ENCODE results near the gene ROS1.

DNA sequence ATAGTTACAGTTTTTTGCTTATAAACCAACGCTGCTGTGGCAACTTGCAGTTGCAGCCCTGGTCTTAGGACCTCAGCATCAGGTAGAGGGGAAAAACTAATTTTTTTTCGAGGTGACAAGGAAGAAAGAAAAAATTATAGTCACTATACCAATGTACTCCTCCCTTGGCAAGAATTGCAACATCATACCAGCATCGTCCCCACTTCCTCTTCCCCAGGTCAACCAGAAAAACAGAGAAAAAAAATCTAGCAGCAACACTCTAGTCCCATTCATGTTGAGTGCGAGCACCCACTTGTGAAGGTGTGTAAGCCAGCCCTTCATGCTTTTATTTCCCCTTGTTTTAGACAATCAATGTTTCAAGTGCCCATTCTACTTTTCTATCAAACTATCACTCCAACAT, 43.6 kb upstream of the ROS1 start:
- TF ChIP-seq, protein P1, sequence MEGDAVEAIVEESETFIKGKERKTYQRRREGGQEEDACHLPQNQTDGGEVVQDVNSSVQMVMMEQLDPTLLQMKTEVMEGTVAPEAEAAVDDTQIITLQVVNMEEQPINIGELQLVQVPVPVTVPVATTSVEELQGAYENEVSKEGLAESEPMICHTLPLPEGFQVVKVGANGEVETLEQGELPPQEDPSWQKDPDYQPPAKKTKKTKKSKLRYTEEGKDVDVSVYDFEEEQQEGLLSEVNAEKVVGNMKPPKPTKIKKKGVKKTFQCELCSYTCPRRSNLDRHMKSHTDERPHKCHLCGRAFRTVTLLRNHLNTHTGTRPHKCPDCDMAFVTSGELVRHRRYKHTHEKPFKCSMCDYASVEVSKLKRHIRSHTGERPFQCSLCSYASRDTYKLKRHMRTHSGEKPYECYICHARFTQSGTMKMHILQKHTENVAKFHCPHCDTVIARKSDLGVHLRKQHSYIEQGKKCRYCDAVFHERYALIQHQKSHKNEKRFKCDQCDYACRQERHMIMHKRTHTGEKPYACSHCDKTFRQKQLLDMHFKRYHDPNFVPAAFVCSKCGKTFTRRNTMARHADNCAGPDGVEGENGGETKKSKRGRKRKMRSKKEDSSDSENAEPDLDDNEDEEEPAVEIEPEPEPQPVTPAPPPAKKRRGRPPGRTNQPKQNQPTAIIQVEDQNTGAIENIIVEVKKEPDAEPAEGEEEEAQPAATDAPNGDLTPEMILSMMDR (IDR thresholded peaks at IDR 0.05 in 4 of 5, conservative IDR thresholded peaks at IDR 0.05 in 1 of 5): no peak
- TF ChIP-seq POLR2A (IDR thresholded peaks at IDR 0.05): no peak

All from gastrocnemius medialis (tissue), 4 donors.